ENCODE data around the gene DEFB112.

The DEFB112 gene

GRCh38 chr6:50049829-50050228 is at the start of gene DEFB112:
Gene DEFB112, minus strand, starts transcription at chr6:50049929. Its CDS starts 60 bp downstream, at chr6:50049869.
- DNase-seq, result no peak

DNA sequence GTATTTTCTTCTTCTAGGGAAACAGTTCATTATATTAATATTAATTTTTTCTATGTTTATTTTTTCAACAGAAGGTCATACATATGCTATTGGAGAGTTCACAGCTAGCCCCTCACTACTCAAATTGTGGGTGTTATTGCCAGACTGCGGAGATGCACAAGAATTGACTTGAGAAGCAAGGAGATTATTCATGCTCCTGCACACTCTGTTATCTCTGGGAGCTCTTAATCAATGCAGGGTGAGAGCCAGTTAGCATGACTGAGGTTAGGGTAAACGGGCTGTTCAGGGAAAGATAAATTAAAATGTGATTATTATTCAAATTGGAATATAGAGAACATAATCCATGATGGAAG is 48.9 kb upstream of the DEFB112 start:
- DNase-seq, result no peak

- DNase-seq, result no peak
Observed at GRCh38 chr6:50097966-50098640, 48.4 kb upstream of the DEFB112 start.

DNA sequence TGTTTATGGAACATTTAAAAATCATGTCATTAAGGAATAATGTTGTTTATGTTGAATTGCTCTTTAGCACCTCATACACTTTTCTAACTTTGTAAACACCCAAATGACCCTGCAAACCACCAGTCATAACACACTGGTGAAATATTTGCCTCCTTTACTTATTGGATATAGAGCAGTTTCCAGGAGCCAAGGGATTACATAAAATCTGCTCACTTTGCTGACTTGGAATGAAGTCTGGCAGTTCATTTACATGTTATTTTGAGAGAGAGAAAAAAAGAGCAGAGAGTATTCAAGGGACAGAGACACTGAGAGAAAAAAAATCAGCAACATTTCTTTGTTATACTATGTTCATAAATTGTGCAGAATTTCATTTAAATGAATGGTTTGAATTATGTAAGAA is 46.6 kb upstream of the DEFB112 start:
- DNase-seq, result no peak

DNA sequence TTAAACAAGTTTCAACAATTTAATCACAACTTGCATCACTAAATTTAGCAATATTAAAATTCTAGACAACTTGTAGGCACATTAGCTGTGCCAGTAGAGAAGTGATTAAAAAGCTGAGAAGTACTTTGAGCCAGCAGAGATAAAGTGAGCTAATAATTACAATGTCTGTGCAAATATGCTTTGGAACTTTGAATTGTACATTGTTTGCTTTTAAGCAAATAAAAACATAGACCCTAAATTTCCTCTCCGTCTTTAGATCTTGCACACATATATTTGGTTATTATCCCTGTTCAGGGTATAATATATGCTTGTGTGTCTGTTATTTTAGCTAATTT is 44.2 kb upstream of the DEFB112 start:
- no peak for DNase-seq

GRCh38 chr6:50093116-50093937 is 43.6 kb upstream of the DEFB112 start:
- no peak for DNase-seq

GRCh38 chr6:50091641-50092040 is 41.9 kb upstream of the DEFB112 start:
- no peak for DNase-seq

- no peak for DNase-seq
Observed at GRCh38 chr6:50089911-50090310, 40.2 kb upstream of the DEFB112 start.

DNA sequence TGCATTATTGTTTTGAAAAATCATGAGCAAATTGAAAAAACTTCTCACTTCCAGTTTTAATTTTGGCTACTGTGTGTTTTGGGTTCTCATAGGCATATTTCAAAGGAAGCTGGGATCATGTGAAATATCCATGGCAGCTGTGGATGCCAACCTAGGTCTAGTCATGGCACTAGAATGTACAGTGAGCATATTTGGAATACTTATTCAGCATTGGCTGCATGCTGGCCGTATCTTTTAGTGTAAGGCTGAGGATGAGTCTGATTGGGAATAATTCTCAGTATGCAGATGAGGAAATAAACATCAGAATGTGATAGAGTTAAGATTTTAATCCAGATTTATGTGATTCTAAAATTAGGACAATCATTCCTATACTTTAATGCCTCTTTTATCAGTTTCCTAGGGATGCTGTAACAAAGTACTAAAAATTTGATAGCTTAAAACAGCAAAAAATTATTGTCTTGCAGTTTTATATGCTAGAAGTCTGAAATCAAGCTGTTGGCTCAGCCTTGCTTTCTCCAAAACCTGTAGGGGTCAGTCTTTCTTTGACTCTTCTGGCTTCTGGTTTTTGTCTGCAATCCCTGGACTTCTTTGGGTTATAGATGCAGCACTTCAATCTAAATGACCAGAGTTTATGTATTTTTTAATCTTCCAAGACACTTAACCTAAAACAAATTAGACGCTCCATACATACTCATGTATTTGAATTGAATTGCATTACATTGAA is 37.7 kb upstream of the DEFB112 start:
- no peak for DNase-seq

- no peak for DNase-seq
Observed at GRCh38 chr6:50077385-50077784, 27.7 kb upstream of the DEFB112 start.

GRCh38 chr6:50076431-50076830 is 26.7 kb upstream of the DEFB112 start:
- DNase-seq, result no peak

DNA sequence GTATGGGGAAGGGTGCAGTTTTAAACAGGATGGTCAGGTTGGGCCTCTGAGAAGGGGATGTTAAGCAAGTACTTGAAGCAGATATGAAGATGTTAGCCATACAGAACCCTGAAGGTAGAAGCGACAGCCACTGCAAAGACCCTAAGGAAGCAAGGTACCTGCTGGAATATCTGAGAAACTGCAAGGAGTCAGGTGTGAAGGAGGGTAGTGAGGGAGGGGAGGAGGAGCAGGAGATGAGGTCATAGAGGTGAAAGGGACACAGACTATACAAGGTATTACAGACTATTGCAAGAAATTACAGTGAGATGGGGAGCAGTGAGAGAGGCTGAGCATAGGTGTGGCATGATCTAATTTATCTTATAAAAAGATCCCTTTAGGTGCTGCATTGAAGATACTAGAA is 22.2 kb upstream of the DEFB112 start:
- DNase-seq, result no peak

DNA sequence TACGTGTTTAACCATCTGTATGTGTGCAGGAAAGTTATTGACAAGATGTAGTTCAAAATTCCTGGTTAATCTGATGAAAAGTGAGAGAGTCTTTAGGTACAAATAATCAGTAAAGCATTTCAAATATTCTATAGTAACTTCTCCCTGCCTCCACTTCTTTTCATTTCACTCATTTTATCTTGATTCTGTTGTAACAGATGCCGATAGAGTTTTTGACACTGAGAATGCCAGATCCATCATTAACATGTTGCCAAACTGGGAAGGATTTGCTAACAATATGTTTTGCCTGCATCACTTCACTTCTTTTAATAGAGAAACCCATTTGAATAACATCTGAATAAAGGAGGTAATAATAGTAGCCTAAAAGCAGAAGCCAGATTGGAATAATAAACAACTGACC is 20.4 kb upstream of the DEFB112 start:
- DNase-seq, result no peak

DNA sequence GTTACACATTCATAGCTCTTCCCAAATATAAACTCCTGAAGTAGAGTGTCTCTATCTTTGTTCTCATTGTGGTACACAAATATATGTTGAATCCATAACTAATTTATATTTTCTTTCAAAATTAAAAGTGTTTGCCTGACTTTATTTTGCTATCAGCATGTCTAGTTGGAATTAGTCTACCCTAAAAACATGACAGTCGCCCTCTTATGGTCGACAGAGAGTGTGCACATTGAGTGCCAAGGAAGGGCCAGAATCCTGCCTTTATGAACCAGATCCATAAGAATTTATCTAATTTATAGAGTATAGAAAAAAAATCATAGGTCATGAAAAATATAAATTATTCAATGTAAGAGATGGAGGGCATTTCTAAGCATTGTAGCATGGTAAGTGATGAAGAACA is 12.3 kb upstream of the DEFB112 start:
- no peak for DNase-seq

- no peak for DNase-seq
Observed at GRCh38 chr6:50056242-50056641, 6.5 kb upstream of the DEFB112 start.

GRCh38 chr6:50047026-50047425 is 2.7 kb downstream of the DEFB112 start:
- DNase-seq, result no peak

DNA sequence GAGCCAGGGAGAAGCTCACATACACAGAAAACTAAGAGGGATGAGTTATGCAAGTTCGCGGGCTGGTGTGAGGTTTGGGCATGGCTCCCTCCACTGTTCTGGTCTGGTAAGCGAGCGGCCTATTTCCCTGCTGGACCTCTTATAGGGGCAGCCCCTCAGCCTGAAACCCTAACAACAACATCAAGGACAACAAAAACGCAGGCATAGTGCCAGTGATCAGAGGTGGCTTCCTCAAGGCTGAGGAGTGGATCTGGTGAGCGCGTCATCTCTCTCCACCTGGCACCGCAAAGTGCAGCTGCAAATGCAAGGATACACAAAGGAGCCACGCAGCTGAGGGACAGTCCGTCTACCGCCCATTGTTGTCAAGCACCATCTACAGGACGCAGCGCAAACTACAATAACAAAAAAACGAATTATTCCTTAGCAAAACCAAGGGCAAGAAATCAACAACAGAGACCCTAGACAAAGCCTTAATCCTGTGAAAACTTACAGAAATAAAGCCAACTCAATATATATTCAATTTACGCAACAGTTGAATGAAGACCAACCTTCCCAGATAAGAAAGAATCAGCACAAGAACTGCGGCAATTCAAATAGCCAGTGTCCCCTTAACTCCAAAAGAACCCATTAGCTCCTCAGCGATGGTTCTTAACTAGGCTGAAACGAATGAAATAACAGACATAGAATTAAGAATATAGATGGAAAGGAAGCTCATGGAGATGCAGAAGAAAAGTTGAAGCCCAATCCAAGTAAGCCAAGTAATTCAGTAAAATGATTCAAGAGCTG is 18.8 kb downstream of the DEFB112 start:
- DNase-seq, result no peak

GRCh38 chr6:50030350-50030749 is 19.4 kb downstream of the DEFB112 start:
- DNase-seq, result no peak

DNA sequence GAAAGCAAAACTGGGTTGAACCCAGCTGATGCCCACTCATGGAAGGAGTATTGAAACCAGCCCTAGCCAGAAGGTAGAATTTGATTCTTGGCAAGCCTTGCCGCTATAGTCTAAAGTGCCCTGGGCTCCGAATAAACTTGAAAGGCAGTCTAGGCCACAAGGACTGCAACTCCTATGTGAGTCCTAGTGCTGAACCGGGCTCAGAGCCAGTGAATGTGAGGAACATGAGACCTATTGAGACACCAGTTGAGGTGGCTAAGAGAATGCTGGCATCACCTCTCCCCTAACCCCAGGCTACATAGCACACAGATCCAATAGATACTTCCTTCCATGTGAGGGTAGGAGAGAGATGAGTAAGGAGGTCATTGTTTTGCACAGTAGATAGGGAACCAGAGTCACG is 24.5 kb downstream of the DEFB112 start:
- DNase-seq, result no peak

GRCh38 chr6:50021894-50022293 is 27.8 kb downstream of the DEFB112 start, which contains the start of gene DEFB110:
Gene DEFB110, minus strand, starts transcription at chr6:50021994. Its CDS starts 59 bp downstream, at chr6:50021935.
- no peak for DNase-seq

DNA sequence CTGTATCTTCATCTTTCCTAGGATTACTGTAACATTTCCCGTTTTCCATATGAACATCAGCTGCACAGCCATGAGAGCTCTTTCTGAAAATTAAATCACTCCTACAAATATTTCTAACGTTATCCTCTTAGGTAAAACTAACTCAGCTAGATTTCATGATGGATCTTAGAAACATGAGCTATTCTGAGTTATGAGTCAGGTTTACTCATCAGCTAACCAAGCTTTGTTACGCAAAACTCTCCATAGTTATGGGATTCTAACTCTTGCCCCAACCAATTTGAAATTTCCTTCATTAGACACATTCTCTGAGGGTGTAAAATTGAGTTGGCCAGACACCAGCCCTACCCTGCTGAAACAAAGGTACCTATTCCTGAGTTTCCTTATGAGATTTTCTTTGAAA is 41.9 kb downstream of the DEFB112 start:
- DNase-seq, result no peak

- DNase-seq, result no peak
Observed at GRCh38 chr6:50003139-50003538, 46.6 kb downstream of the DEFB112 start.

DNA sequence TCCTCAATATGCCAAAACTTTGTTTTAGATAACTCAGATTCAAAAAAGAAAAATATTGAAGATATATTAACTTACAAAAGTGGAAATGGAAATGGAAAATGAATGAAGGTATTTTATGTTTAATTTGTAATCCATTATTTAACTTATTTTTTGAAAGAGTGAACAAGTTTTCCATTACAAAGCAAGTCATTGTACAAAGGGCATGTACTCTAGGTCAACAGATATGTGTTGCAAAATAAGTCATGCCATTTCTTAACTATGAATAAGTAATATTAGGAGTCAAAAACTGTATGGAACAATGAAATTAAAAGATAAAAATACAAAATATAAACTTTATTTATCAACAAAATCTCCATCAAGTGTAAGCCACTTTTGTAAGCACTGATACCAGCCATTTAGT is 54.5 kb downstream of the DEFB112 start:
- no peak for DNase-seq
